ENCODE data around the gene MYOF. TPM values are rescaled to one million over a fixed set of nuclear protein-coding genes. Genes with fewer than 3 reads are reported as not detected.

The MYOF gene
- polyA plus RNA-seq, 1 donor (not counting 4 experiments of a cell fraction or from before 2014, with no cell fraction given) = 232 TPM

- TF ChIP-seq CTCF (optimal IDR thresholded peaks at IDR 0.05 in 1 of 3, IDR thresholded peaks at IDR 0.05 in 1 of 3, conservative IDR thresholded peaks at IDR 0.05 in 1 of 3; ENCODE audit: extremely low read depth in 1 of 3, insufficient read depth in 2 of 3, low read length in 3 of 3) (no peak), EZH2 (IDR thresholded peaks at IDR 0.05; ENCODE audit: low read length) (no peak)
- Histone ChIP-seq H3K36me3 (ENCODE audit: control insufficient read depth in 2 of 2, extremely low read depth in 1 of 2, insufficient read depth in 2 of 2, low read length in 2 of 2) (peaks cover 32 to 55% of the 10 kb centered on the region in 2 experiments), H3K79me2 (ENCODE audit: control insufficient read depth, insufficient read depth, low read length) (no peaks in the 10 kb centered on the region), H3K4me2 (ENCODE audit: control insufficient read depth, extremely low read depth, insufficient read depth, low read depth, low read length) (no peak overlapping the region), H3K27ac (ENCODE audit: control insufficient read depth, insufficient read depth, low read length) (peak overlapping the region; percentile 13), H3K9ac (ENCODE audit: control insufficient read depth, extremely low read depth, insufficient read depth, low read length) (no peak overlapping the region), H3K9me1 (ENCODE audit: control insufficient read depth, extremely low read depth, insufficient read depth, low read length) (no peaks in the 10 kb centered on the region), H3K9me3 (ENCODE audit: control insufficient read depth, low read depth, low read length) (no peaks in the 10 kb centered on the region), H3K27me3 (ENCODE audit: control insufficient read depth, extremely low read depth, insufficient read depth, low read length) (no peaks in the 10 kb centered on the region), H3K4me3 (ENCODE audit: control insufficient read depth in 2 of 3, extremely low read depth in 1 of 3, insufficient read depth in 2 of 3, low read depth in 1 of 3, low read length in 3 of 3) (no peak overlapping the region), H3K4me1 (ENCODE audit: control insufficient read depth, extremely low read depth, insufficient read depth, low read length) (peaks cover 20% of the 10 kb centered on the region), H2AFZ (ENCODE audit: control insufficient read depth, low read length) (no peak overlapping the region), H4K20me1 (ENCODE audit: control insufficient read depth, extremely low read depth, insufficient read depth, low read length) (no peaks in the 10 kb centered on the region)
- dilution Hi-C loops (cut with MboI; ENCODE audit: extremely low pct_ligation_motif_present, low sequenced_read_pairs) = no loop called here
- FAIRE-seq (peak; percentile 23), DNase-seq (ENCODE audit: low read depth, low spot score) (no peak)
These were observed 78.7 kb downstream of the MYOF start for GRCh38 chr10:93403152-93404047.

- dilution Hi-C loops (cut with MboI; ENCODE audit: extremely low pct_ligation_motif_present, low sequenced_read_pairs) = no loop called here
- H4K20me1 ChIP-seq (ENCODE audit: control insufficient read depth, extremely low read depth, insufficient read depth, low read length) = no peaks in the 10 kb centered on the region
- H3K79me2 ChIP-seq (ENCODE audit: control insufficient read depth, insufficient read depth, low read length) = no peaks in the 10 kb centered on the region
- H3K4me3 ChIP-seq (ENCODE audit: control insufficient read depth in 2 of 3, extremely low read depth in 1 of 3, insufficient read depth in 2 of 3, low read depth in 1 of 3, low read length in 3 of 3) = no peak overlapping the region
- DNase-seq (ENCODE audit: low read depth, low spot score) (no peak), FAIRE-seq (no peak)
- H3K36me3 ChIP-seq (ENCODE audit: control insufficient read depth in 2 of 2, extremely low read depth in 1 of 2, insufficient read depth in 2 of 2, low read length in 2 of 2) = peaks cover 34 to 60% of the 10 kb centered on the region in 2 experiments
- H3K9me3 ChIP-seq (ENCODE audit: control insufficient read depth, low read depth, low read length) = no peaks in the 10 kb centered on the region
- TF ChIP-seq CTCF (optimal IDR thresholded peaks at IDR 0.05 in 1 of 3, IDR thresholded peaks at IDR 0.05 in 1 of 3, conservative IDR thresholded peaks at IDR 0.05 in 1 of 3; ENCODE audit: extremely low read depth in 1 of 3, insufficient read depth in 2 of 3, low read length in 3 of 3) (no peak), EZH2 (IDR thresholded peaks at IDR 0.05; ENCODE audit: low read length) (no peak)
- H3K4me2 ChIP-seq (ENCODE audit: control insufficient read depth, extremely low read depth, insufficient read depth, low read depth, low read length) = no peak overlapping the region
- peaks cover 20% of the 10 kb centered on the region for H3K4me1 ChIP-seq (ENCODE audit: control insufficient read depth, extremely low read depth, insufficient read depth, low read length)
- no peaks in the 10 kb centered on the region for H3K9me1 ChIP-seq (ENCODE audit: control insufficient read depth, extremely low read depth, insufficient read depth, low read length)
- H2AFZ ChIP-seq (ENCODE audit: control insufficient read depth, low read length) = no peak overlapping the region
- H3K9ac ChIP-seq (ENCODE audit: control insufficient read depth, extremely low read depth, insufficient read depth, low read length) = no peak overlapping the region
- no peaks in the 10 kb centered on the region for H3K27me3 ChIP-seq (ENCODE audit: control insufficient read depth, extremely low read depth, insufficient read depth, low read length)
- H3K27ac ChIP-seq (ENCODE audit: control insufficient read depth, insufficient read depth, low read length) = no peak overlapping the region
These were observed 79.9 kb downstream of the MYOF start for GRCh38 chr10:93402192-93402591.
